GM13977 (cell line): ENCODE data around the gene DLEC1.

Experiments
- DNase-seq: peaks from one replicate; pipeline ENCODE4 v3.0.0; 2012; ENCODE audit warnings: low spot score
- in situ Hi-C: fragments of 300-500 bp; cut with MboI; formaldehyde crosslinking; loops from one replicate; pipeline ENCODE4 v1.12.0; 2022; ENCODE audit warnings: low sequenced_read_pairs, low pct_unique_long_range_greater_than_20kb, mixed read lengths, inconsistent platforms; ENCODE audit not compliant: unreplicated experiment
- TF ChIP-seq, protein P1 (sequence below): IDR thresholded peaks from 2 replicates; pipeline ENCODE4 v1.5.1; 2012; ENCODE audit warnings: mild to moderate bottlenecking, control low read depth; ENCODE audit not compliant: insufficient read depth; ENCODE audit errors: extremely low read depth, missing control alignments

DLEC1 gene

DNA sequence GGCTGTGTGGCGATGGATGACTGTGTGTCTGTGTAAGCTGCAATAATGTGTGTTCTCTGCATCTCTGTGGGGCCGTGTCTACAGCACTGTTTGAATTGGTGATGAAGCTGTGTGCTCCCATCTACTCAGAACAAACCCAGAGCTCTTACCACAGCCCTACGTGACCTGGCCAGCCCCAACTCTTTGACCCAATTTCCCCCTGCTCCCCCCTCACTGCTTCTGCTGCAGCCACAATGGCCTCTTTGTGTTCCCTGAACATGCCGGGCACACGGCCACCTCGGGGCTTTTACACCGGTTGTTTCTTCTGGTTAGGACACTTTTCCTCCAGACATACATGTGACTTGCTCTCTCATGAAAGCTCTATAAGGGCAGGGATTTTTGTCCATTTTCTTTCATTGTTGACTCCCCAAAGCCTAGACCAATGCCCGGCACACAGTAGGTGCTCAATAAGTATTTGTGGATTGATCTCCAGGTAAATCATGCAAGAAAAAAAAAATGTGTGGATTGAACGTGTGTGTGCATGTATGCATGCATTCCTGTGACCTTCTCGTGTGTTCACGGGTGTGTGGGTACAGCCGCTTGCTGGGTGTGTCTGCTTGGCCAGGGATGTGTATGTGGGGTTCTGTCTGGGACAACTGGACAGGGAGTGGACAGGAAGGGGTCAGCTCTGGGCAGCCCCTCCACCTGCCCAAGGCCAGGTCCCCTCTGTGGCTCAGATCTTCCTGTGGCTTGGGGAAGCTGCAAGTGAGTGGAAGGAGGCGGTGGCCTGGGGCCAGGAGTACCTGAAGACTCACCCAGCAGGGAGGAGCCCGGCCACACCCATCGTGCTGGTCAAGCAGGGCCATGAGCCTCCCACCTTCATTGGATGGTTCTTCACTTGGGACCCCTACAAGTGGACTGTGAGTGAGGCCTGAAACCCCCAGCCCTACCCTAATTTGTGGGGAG is 33.7 kb upstream of the DLEC1 start:
- in situ Hi-C loops: no loop called here
- TF ChIP-seq, protein P1, sequence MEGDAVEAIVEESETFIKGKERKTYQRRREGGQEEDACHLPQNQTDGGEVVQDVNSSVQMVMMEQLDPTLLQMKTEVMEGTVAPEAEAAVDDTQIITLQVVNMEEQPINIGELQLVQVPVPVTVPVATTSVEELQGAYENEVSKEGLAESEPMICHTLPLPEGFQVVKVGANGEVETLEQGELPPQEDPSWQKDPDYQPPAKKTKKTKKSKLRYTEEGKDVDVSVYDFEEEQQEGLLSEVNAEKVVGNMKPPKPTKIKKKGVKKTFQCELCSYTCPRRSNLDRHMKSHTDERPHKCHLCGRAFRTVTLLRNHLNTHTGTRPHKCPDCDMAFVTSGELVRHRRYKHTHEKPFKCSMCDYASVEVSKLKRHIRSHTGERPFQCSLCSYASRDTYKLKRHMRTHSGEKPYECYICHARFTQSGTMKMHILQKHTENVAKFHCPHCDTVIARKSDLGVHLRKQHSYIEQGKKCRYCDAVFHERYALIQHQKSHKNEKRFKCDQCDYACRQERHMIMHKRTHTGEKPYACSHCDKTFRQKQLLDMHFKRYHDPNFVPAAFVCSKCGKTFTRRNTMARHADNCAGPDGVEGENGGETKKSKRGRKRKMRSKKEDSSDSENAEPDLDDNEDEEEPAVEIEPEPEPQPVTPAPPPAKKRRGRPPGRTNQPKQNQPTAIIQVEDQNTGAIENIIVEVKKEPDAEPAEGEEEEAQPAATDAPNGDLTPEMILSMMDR: no peak
- DNase-seq: no peak

DNA sequence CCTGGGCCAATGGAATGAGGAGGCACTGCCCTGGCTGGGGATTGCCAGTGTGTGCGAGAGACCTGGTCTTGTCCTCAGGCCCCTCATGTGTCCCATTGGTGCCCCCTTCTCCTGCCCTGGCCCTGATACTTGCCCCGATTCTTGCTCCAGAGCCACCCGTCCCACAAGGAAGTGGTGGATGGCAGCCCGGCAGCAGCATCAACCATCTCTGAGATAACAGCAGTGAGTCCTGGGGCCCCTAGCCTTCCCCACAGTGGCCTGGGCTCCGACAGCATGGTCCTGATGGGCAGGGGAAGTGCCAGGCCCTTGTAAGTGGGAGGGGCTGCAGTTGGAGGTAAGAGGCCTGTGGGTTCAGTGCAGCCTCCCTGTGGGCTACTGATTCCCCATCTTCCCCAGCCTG is 33.0 kb upstream of the DLEC1 start:
- DNase-seq: no peak
- TF ChIP-seq, protein P1: no peak
- in situ Hi-C loops: no loop called here

- in situ Hi-C loops: no loop called here
- DNase-seq: no peak
- TF ChIP-seq, protein P1: no peak
These were observed 32.5 kb upstream of the DLEC1 start for GRCh38 chr3:38006445-38006995.

DNA sequence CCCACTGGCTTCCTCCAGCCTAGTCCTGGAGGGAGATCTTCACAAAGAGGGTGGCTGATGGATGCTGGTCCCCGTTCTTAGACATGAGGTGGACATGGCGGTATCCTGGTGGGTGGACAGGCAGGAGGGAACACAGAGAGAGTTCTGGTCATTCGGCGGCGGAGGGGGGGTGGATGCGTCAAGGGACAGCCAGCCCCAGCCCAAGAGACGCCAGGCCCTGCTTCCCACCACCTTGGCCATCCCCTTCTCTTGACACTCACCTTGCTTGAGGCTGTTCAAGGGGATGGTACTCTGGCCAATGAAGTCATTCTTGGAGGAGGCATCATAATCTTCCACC is 31.3 kb upstream of the DLEC1 start:
- no peak for DNase-seq
- TF ChIP-seq, protein P1: no peak
- in situ Hi-C loops: no loop called here

- in situ Hi-C loops: no loop called here
- TF ChIP-seq, protein P1: no peak
- DNase-seq: no peak
These were observed 30.8 kb upstream of the DLEC1 start for GRCh38 chr3:38008191-38008701.

DNA sequence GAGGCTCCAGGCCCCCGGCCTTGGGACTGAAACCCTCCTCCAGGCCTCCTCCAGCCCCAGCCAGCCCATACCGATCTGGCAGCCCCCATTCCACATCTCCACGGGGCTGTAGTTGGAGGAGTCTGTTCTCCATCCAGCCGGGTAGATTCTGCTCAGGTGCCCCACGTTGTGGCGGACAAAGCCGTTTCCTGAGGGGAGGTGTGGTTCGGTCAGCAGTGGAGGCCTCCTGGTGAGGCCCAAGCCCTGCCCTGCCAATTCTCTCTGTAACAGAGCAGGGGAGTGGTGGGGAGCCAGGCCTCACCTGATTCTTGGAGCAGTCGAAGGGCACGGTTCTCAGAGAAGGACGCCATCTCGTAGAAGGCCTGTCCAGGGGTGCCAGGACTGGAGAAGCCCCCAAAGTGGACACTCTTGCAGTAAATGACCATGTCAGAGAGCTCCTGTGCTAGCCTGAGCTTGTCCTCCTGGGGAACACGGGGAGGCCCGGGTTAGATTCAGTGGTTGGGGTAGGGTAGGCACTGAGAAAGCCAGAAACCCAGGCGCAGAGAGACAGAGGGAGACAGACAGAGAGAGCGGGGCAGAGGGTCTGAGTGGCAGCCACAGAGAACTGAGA is 29.9 kb upstream of the DLEC1 start:
- no peak for DNase-seq
- in situ Hi-C loops: no loop called here

More for the DNA sequence above, 29.9 kb upstream of the DLEC1 start:
- TF ChIP-seq, protein P1: no peak
